NCI-H2227 (cell line): Measurements from ENCODE around the gene CPA5.

Experiments
- DNase-seq: peaks from one replicate; lab custom pipeline; 2025; ENCODE audit not compliant: unreplicated experiment; lab: John Stamatoyannopoulos, UW

CPA5 gene

DNA sequence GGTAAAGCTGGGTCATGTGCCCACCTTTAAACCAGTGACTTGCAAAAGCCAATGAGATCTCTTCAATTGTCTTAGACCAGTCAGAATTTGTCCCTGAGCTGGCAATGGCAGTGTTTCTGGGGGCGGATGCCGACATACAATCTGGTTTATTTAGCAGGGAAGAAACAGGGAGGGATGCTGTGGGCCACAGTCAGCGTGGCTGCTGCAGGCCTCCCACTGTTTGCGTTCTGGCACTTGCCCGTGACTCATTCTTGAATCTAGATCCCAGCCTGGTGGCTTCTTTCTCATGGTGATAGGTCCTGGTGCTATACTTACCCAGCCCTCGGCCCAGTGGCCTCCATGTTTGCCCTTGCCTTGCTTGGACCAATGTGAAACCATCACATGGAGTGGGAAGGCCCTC is 32.6 kb downstream of the CPA5 start:
- no peak for DNase-seq

GRCh38 chr7:130379019-130379418 is 34.4 kb downstream of the CPA5 start:
- no peak for DNase-seq

DNA sequence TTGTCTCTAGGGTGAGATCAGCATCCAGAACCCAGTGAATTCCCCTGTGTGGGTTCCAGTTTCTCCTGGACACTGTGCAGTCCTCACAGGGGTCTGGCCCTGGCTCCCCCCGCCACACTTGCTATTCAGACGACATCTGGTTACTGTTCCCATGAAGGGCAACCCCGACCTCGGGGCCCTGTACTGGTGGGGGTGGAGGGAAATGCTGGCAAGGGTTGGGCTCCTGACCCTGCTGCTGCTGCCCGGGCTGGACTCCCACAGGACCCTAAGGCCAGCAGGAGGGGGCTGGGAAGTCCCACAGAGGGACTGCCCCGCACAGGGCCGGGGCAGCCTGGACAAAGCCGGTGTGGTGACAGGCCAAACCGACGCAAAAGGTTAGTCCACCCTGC is 34.9 kb downstream of the CPA5 start:
- no peak for DNase-seq

GRCh38 chr7:130379921-130380860 is 35.6 kb downstream of the CPA5 start, which contains the start of gene CPA1:
CPA1 (plus strand) TSS chr7:130380494; CDS start chr7:130380521, 27 bp downstream.
- DNase-seq, result no peak

- DNase-seq, result no peak
Observed at GRCh38 chr7:130380861-130381455, 36.3 kb downstream of the CPA5 start.

- no peak for DNase-seq
Observed at GRCh38 chr7:130381468-130382312, 37.1 kb downstream of the CPA5 start.

GRCh38 chr7:130383187-130383980 is 38.8 kb downstream of the CPA5 start:
- DNase-seq, result no peak

GRCh38 chr7:130384371-130384801 is 39.8 kb downstream of the CPA5 start:
- DNase-seq, result no peak

DNA sequence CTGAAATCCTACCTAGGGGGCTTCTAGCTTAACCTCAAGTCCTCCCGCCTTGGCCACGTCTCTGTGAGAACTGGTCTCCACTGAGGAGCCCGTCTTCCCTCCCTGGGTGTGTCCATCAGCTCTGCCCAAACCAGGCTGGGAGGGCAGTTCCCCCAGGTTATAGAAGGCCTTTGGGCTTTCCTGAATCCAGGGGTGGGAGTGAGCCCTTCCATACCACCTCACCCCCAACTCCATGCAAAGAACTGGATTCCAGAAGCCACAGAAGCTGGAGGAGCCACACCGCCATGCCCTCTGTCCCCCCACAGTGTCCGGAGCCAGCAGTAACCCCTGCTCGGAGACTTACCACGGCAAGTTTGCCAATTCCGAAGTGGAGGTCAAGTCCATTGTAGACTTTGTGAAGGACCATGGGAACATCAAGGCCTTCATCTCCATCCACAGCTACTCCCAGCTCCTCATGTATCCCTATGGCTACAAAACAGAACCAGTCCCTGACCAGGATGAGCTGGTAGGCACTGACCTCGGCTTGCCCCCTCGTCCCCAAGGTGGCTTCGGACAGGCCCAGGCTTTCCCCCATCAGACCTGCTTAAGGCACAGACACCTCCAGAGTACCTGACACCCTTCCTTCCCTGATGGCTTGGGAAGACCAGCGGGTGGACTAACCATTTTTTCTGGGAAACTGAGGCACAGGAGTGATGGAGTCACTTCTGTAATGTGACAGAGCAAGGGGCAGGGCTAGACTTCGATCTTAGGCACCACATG is 40.4 kb downstream of the CPA5 start:
- no peak for DNase-seq

DNA sequence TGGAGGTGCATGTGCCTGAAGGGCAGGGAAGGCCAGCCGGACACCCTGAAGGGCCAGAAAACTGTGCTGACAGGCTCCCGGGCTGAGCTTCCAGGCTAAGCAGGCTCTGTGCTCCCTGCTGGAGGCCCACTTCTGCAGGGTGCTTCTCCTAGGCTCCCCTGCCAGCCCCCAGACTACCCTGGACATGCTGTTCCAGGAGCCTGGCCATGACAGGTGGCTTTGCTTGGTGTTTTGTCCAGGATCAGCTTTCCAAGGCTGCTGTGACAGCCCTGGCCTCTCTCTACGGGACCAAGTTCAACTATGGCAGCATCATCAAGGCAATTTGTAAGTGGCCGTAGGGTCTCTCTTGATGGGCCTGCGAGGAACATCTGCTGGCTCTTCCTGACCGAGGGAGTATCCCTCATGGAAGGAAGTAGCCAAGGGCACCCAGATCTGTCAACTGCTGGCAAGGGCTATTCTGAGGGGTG is 41.0 kb downstream of the CPA5 start:
- no peak for DNase-seq

DNA sequence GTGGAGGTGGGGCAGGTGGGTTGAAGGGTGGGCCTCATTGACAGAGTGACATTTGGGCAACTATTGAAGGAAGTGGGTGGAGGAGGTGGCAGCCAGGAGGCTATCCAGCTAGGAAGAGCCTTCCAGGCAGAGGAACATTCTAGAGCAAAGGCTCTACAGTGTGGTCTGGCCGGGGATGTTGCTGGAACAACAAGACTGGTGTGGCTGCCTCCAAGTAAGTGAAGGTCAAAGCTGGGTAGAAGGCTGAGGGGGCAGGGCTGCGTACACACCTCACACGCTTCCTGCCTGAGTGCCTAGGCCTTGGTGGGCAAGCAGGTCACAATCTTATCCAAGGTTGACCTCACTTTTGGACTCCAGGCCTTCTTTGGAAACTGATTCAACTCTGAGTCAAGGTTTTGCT is 42.3 kb downstream of the CPA5 start:
- no peak for DNase-seq

GRCh38 chr7:130387306-130387627 is 42.7 kb downstream of the CPA5 start:
- no peak for DNase-seq

GRCh38 chr7:130387628-130388403 is 43.2 kb downstream of the CPA5 start:
- DNase-seq, result no peak

- no peak for DNase-seq
Observed at GRCh38 chr7:130388671-130389070, 44.1 kb downstream of the CPA5 start.

DNA sequence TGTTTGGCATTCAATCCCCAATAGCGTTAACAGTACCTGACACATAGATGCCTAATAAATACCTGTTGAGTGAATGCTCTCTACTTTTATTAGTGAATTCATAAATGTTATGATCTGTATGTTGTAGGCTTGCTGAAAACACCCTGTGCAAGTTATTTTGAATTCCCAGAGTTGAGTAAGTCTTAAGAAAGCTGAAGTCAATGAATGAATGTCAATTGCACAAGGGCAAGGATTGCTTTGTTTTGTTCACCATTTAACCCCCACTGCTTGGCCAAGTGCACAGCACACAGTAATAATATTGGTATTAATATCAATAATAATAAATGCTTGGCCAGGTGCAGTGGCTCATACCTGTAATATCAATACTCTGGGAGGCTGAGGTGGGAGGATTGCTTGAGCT is 45.9 kb downstream of the CPA5 start:
- no peak for DNase-seq

DNA sequence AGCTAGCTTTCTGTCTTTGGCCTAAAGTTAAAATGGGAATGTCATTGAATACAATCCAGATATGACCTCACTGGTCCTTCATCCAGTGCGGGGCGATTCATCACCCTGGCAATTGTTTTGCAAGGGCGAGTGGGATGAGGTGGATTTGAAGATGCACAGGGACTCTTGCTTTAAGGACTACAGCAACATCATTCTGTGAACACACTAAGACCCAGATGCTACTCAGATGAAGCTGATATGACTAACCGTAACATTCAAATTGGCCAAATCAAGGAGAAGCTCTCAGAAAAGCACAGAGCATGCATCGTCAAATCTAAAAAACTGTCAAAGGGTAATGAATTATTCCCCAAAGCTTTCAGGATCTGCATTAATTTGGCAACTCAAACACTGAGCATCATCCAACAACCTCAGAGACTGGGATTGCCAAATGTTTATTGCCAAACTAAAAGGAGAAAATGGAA is 48.5 kb downstream of the CPA5 start:
- no peak for DNase-seq

GRCh38 chr7:130393841-130394411 is 49.3 kb downstream of the CPA5 start:
- no peak for DNase-seq

- DNase-seq, result no peak
Observed at GRCh38 chr7:130394421-130395195, 50.0 kb downstream of the CPA5 start.
